Measurements from ENCODE around the gene POP7.
"Not testable (repeated sequence)": the region's sequence is repeated elsewhere in the genome, so short reads cannot be mapped to it uniquely, and the experiment has no call there.

The POP7 gene

DNA sequence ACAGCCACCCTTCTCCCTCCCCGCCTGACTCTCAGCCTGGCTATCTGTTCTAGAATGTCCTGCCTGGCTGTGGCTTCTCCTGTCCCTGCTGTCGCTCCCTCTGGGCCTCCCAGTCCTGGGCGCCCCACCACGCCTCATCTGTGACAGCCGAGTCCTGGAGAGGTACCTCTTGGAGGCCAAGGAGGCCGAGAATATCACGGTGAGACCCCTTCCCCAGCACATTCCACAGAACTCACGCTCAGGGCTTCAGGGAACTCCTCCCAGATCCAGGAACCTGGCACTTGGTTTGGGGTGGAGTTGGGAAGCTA, 15.5 kb downstream of the POP7 start:
- DNase-seq: no peak

GRCh38 chr7:100722480-100723212, 16.7 kb downstream of the POP7 start:
- no peak for DNase-seq

- DNase-seq: no peak
Measured at GRCh38 chr7:100723732-100724275, 17.9 kb downstream of the POP7 start.

- DNase-seq: not testable (repeated sequence)
Measured at GRCh38 chr7:100724364-100724763, 18.4 kb downstream of the POP7 start.

GRCh38 chr7:100726996-100727761, 21.3 kb downstream of the POP7 start:
- DNase-seq: no peak

- no peak for DNase-seq
Measured at GRCh38 chr7:100728196-100728595, 22.3 kb downstream of the POP7 start.

DNA sequence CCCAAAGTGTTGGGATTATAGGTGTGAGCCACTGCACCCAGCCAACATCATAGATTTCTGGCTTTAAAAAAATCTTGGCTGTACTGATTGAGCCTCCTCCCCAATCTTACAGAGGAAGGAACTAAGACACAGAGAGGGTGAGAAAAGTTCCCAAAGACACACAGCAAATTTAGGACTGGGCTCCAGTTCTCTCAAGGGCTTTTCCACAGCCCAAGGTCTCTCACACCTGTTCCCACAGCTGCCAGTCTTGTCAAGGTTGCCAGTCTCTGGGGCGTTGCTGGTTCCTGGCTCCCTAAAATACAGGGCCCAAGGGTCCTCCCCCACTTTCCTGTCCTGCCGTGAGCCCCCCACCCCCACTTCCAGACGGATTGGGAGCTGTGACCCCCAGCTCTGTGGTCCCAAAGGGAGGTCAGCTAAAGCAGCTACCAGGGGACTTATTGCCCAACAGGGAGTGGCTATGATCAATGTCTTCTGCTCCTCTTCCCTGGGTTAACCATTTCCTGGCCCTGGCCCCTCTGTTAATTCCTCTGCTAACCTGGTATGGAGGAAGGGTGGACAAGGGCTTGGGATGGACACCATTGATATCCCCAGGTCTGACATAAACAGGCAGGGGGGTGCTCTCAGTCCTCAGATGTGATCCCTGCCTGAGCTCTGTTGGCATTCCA, 24.3 kb downstream of the POP7 start:
- DNase-seq: no peak

GRCh38 chr7:100731937-100732636, 26.2 kb downstream of the POP7 start:
- no peak for DNase-seq

DNA sequence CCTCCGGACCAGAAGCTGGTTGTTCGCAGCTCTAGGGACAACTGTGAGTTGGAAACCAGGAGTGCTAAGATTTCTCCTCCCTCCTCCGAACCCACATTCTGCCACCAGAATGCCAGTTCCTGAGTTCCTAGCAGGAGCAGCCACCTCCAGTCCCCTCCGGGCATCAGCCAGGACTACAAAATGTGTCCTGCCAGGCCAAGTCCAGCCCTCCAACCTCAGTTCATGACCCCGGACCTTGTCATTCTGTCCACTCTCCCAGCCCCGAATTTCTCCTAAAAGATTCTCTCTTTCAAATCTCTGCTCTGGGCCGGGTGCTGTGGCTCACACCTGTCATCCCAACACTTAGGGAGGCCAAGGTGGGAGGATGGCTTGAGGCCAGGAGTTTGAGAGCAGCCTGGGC, 29.8 kb downstream of the POP7 start:
- no peak for DNase-seq

GRCh38 chr7:100736671-100737070, 30.8 kb downstream of the POP7 start:
- no peak for DNase-seq

- DNase-seq: no peak
Measured at GRCh38 chr7:100739934-100740333, 34.0 kb downstream of the POP7 start.

- DNase-seq: no peak
Measured at GRCh38 chr7:100744605-100745004, 38.7 kb downstream of the POP7 start.

DNA sequence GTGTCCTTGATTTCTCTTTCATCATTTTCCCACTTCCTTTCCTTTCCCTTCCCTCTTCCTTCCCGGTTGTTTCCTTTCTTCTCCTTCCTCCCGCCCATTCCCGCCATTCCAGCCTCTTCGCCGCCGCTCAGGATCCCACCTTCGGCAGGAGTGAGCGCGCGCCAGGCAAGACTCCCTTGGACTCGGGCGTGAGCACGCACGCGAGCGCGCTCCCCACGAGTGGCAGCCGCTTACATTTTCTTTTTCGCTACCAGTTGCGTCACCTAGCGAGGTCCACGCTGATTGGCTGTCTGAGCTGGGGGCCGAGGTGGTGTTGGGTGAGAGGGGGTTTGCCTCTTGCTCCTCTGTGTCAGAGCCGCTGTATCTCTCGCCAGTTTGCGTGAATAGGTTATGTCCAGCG, 39.3 kb downstream of the POP7 start:
- peak in 41 of 56 donors; percentile 0 to 86 (median 20) for DNase-seq

DNA sequence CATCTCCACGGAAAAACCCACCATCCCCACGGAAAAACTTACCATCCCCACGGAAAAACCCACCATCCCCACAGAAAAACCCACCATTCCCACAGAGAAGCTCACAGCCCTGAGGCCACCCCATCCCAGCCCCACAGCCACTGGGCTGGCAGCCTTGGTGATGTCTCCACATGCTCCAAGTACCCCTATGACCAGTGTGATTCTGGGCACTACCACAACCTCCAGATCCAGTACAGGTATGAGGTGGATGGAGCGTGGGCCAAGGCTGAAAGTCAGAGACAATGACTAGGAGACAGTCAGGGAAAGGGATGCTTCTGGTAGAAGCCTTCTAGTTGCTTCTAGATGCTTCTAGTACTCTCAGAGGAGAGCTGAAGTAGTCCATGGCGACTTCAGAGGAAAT, 47.1 kb downstream of the POP7 start:
- no peak for DNase-seq

DNA sequence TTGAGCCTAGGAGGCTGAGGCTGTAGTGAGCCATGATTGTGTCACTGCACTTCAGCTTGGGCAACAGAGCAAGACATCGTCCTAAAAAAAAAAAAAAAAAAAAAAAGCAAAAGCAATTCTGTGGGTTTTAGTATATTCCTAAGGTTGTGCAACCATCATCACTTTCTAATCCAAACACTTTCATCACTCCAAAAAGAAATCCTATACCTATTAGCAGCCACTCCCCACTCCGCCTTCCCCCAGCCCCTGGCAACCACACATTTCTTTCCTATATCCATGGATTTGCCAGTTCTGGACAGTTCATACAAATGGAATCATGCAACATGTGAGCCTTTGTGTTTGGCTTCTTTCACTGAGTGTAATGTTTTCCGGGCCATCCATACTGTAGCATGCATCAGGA, 47.8 kb downstream of the POP7 start:
- no peak for DNase-seq

All from nucleus accumbens (tissue), 56 donors.